BE2C (cell line): Measurements from ENCODE around the gene TGIF1.

Source experiments
- DNase-seq: peaks from one replicate; pipeline ENCODE4 v3.0.0-alpha.2; 2020
- H3K27me3 ChIP-seq: fragments of 250-450 bp; sonication (Bioruptor Pico); 2 replicates; pipeline ENCODE4 v1.5.1; 2020; ENCODE audit warnings: mild to moderate bottlenecking
- H3K36me3 ChIP-seq: fragments of 250-450 bp; sonication (Bioruptor Pico); 2 replicates; pipeline ENCODE4 v1.5.1; 2020; ENCODE audit warnings: mild to moderate bottlenecking
- H3K4me1 ChIP-seq: fragments of 250-450 bp; sonication (Bioruptor Pico); 2 replicates; pipeline ENCODE4 v1.5.1; 2020
- H3K4me3 ChIP-seq: 2 replicates; pipeline ENCODE4 v1.5.1; 2011; ENCODE audit warnings: low read depth, low read length
- H3K9me3 ChIP-seq: fragments of 250-450 bp; sonication (Bioruptor Pico); 2 replicates; pipeline ENCODE4 v1.5.1; 2020
- CTCF ChIP-seq: IDR thresholded peaks from 2 replicates; pipeline ENCODE4 v1.5.1; 2012; ENCODE audit warnings: mild to moderate bottlenecking, low read depth, low read length

Gene TGIF1

GRCh38 chr18:3425446-3425845 is 24.5 kb upstream of the TGIF1 start:
- Histone ChIP-seq H3K4me1 (no peaks in the 10 kb centered on the region), H3K27me3 (no peaks in the 10 kb centered on the region), H3K4me3 (no peak overlapping the region), H3K36me3 (no peaks in the 10 kb centered on the region), H3K9me3 (no peaks in the 10 kb centered on the region)
- no peak for DNase-seq
- no peak for TF ChIP-seq CTCF

- no peaks in the 10 kb centered on the region for H3K27me3 ChIP-seq
- no peaks in the 10 kb centered on the region for H3K9me3 ChIP-seq
- H3K4me3 ChIP-seq, result no peak overlapping the region
- DNase-seq, result no peak
- H3K36me3 ChIP-seq, result no peaks in the 10 kb centered on the region
- TF ChIP-seq CTCF, result no peak
- H3K4me1 ChIP-seq, result no peaks in the 10 kb centered on the region
Measured at GRCh38 chr18:3426074-3426473, 23.9 kb upstream of the TGIF1 start.

- H3K36me3 ChIP-seq, result no peaks in the 10 kb centered on the region
- H3K27me3 ChIP-seq, result no peaks in the 10 kb centered on the region
- H3K4me1 ChIP-seq, result no peaks in the 10 kb centered on the region
- no peak overlapping the region for H3K4me3 ChIP-seq
- DNase-seq, result no peak
- H3K9me3 ChIP-seq, result no peaks in the 10 kb centered on the region
- no peak for TF ChIP-seq CTCF
Measured at GRCh38 chr18:3427944-3428343, 22.0 kb upstream of the TGIF1 start.

- DNase-seq, result no peak
- TF ChIP-seq CTCF, result no peak
- H3K36me3 ChIP-seq, result no peaks in the 10 kb centered on the region
Measured at GRCh38 chr18:3429121-3429520, 20.9 kb upstream of the TGIF1 start.

GRCh38 chr18:3434685-3435084 is 15.3 kb upstream of the TGIF1 start:
- Histone ChIP-seq H3K4me1 (no peaks in the 10 kb centered on the region), H3K27me3 (no peaks in the 10 kb centered on the region), H3K4me3 (no peak overlapping the region), H3K36me3 (no peaks in the 10 kb centered on the region), H3K9me3 (no peaks in the 10 kb centered on the region)
- DNase-seq, result no peak
- TF ChIP-seq CTCF, result no peak

More at GRCh38 chr18:3429121-3429520, 20.9 kb upstream of the TGIF1 start:
- no peaks in the 10 kb centered on the region for H3K4me1 ChIP-seq
- H3K9me3 ChIP-seq, result no peaks in the 10 kb centered on the region
- no peaks in the 10 kb centered on the region for H3K27me3 ChIP-seq
- H3K4me3 ChIP-seq, result no peak overlapping the region

- Histone ChIP-seq H3K36me3 (no peaks in the 10 kb centered on the region), H3K4me1 (no peaks in the 10 kb centered on the region), H3K4me3 (no peak overlapping the region), H3K9me3 (no peaks in the 10 kb centered on the region), H3K27me3 (no peaks in the 10 kb centered on the region)
- no peak for TF ChIP-seq CTCF
- no peak for DNase-seq
Measured at GRCh38 chr18:3440341-3440740, 9.6 kb upstream of the TGIF1 start.
